HEK293T (cell line): Measurements from ENCODE around the gene ACVR1.

Experiments used
- CTCF ChIA-PET: fragments of 350-600 bp; formaldehyde crosslinking; extraction: SDS; loops from one replicate; lab custom pipeline; 2021; ENCODE audit warnings: antibody characterized with exemption, inconsistent platforms; lab: Yijun Ruan, JAX
- POLR2A ChIA-PET: fragments of 350-600 bp; formaldehyde crosslinking; extraction: SDS; loops from one replicate; lab custom pipeline; 2020; ENCODE audit warnings: antibody characterized with exemption, inconsistent platforms; lab: Yijun Ruan, JAX
- DNase-seq: peaks from one replicate; pipeline ENCODE4 v3.0.0; 2012; ENCODE audit warnings: mixed read lengths; ENCODE audit errors: extremely low spot score
- ARNT ChIP-seq: fragments of 450-650 bp; IDR thresholded peaks from 2 replicates; pipeline ENCODE4 v1.6.1; 2017; ENCODE audit warnings: mild to moderate bottlenecking
- BHLHE40 ChIP-seq: fragments of 450-650 bp; IDR thresholded peaks from 2 replicates; pipeline ENCODE4 v1.6.1; 2016; ENCODE audit warnings: mild to moderate bottlenecking, moderate library complexity, borderline replicate concordance
- CTBP1 ChIP-seq: fragments of 450-650 bp; IDR thresholded peaks from 2 replicates; pipeline ENCODE4 v1.6.1; 2016; ENCODE audit warnings: borderline replicate concordance
- ELF4 ChIP-seq: fragments of 450-650 bp; IDR thresholded peaks from 2 replicates; pipeline ENCODE4 v1.6.1; 2017; ENCODE audit warnings: antibody characterized with exemption
- FOXA1 ChIP-seq: fragments of 450-650 bp; IDR thresholded peaks from 2 replicates; pipeline ENCODE4 v1.6.1; 2016; ENCODE audit warnings: mild to moderate bottlenecking
- FOXK2 ChIP-seq: fragments of 450-650 bp; IDR thresholded peaks from 2 replicates; pipeline ENCODE4 v1.6.1; 2016; ENCODE audit warnings: mild to moderate bottlenecking
- FOXM1 ChIP-seq: fragments of 450-650 bp; IDR thresholded peaks from 2 replicates; pipeline ENCODE4 v1.6.1; 2017; ENCODE audit warnings: mild to moderate bottlenecking, borderline replicate concordance
- HDGF ChIP-seq: fragments of 450-650 bp; IDR thresholded peaks from 2 replicates; pipeline ENCODE4 v1.6.1; 2017; ENCODE audit warnings: antibody characterized with exemption, borderline replicate concordance
- L3MBTL2 ChIP-seq: fragments of 450-650 bp; conservative IDR thresholded peaks from 2 replicates; pipeline ENCODE4 v1.6.1; 2016; ENCODE audit warnings: mild to moderate bottlenecking
- LEF1 ChIP-seq: fragments of 450-650 bp; IDR thresholded peaks from 2 replicates; pipeline ENCODE4 v1.6.1; 2017; ENCODE audit warnings: mild to moderate bottlenecking, borderline replicate concordance
- NFRKB ChIP-seq: fragments of 450-650 bp; IDR thresholded peaks from 2 replicates; pipeline ENCODE4 v1.6.1; 2016; ENCODE audit warnings: mild to moderate bottlenecking, moderate library complexity
- SP1 ChIP-seq: fragments of 450-650 bp; IDR thresholded peaks from 2 replicates; pipeline ENCODE4 v1.6.1; 2017
- SUZ12 ChIP-seq: fragments of 450-650 bp; IDR thresholded peaks from 2 replicates; pipeline ENCODE4 v1.6.1; 2016; ENCODE audit warnings: mild to moderate bottlenecking
- TARDBP ChIP-seq: fragments of 450-650 bp; IDR thresholded peaks from 2 replicates; pipeline ENCODE4 v1.6.1; 2016
- ZNF384 ChIP-seq: fragments of 450-650 bp; IDR thresholded peaks from 2 replicates; pipeline ENCODE4 v1.6.1; 2016
- TF ChIP-seq, protein P1 (sequence below): fragments of 450-650 bp; IDR thresholded peaks from 2 replicates; pipeline ENCODE4 v1.6.1; 2016

Gene ACVR1

DNA sequence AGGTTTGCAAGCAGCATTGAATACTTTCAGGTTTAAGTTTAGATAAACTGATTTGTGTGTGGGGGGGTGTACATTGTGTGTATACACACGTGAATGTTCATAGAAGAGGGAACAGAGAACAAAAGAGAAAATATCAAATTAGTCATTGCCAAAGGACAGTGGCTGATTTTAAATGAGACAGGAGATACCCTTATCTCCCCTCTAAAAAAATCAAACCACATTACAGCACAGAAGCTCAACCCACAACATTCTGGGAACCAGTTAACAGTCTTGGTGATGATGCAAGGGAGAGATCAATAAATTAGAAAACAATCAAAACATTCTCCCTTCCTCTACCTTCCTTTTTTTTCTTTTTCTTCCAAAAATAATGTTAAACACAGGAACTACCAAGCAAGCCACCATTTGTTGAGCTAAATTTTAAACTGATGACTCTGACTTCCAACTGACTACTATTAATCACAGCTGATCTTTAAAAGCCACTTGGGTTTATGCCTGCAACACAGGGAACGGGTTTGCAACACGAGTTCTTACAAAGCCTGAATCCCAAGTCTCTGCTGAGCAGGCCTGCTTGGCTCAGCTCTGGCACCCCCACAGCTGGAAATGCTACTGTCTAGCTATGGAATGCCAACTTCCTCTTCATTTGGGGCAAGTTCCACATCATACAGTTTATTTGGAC, 128.3 kb downstream of the ACVR1 start:
- ChIA-PET CTCF (interaction anchor here (0.6 kb wide), 1 partner anchor 238 kb away, joined by 3 read pairs; no protein-coding TSS in a partner anchor), POLR2A (no interaction called here)
- DNase-seq, result no peak
- TF ChIP-seq L3MBTL2, result no peak
- TF ChIP-seq, protein P1, sequence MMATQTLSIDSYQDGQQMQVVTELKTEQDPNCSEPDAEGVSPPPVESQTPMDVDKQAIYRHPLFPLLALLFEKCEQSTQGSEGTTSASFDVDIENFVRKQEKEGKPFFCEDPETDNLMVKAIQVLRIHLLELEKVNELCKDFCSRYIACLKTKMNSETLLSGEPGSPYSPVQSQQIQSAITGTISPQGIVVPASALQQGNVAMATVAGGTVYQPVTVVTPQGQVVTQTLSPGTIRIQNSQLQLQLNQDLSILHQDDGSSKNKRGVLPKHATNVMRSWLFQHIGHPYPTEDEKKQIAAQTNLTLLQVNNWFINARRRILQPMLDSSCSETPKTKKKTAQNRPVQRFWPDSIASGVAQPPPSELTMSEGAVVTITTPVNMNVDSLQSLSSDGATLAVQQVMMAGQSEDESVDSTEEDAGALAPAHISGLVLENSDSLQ, result no peak
- no peak for TF ChIP-seq BHLHE40
- no peak for TF ChIP-seq FOXM1
- no peak for TF ChIP-seq FOXA1

GRCh38 chr2:157747280-157747679, 128.8 kb downstream of the ACVR1 start:
- TF ChIP-seq ZNF384 (no peak), L3MBTL2 (no peak), TARDBP (no peak), FOXA1 (no peak), BHLHE40 (no peak), FOXK2 (no peak), HDGF (no peak), FOXM1 (no peak), SUZ12 (no peak), LEF1 (no peak), SP1 (no peak), NFRKB (no peak), ARNT (no peak), ELF4 (no peak), CTBP1 (no peak)
- TF ChIP-seq, protein P1, result no peak
- CTCF ChIA-PET, result interaction anchor here (0.6 kb wide), 1 partner anchor 237 kb away, joined by 3 read pairs; no protein-coding TSS in a partner anchor
- POLR2A ChIA-PET, result no interaction called here
- DNase-seq, result no peak

DNA sequence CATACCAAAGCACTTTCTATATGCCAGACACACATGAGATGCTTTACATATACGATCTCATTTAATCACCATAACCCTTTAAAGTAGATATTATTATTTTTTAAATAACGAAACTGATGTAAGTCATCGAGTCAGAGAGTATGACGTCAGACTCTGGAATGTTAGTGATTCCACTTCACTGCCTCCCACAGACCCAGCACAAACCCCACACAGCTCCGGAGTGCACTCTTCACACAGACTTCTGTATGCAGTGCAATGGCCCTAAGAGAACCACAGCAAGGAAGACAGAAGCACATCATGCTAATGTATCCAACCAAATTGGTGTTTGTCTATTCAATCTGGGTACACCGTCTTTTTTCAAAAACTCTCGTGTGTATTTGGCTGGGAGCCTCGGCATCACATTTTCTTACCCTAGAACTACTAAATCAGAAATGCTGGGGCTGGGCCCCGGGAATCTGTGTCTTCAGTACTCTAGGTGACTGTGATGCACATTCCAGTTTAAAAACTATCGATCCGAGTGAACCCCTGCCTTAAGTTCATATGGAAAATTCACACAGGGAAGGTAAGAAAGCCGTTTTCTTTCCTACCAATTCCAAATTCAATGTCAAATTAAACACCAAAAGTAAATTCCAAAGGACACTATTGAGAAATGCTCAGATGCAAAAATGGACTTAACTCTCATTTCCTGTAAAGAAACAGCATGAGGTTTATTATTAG, 129.7 kb downstream of the ACVR1 start:
- CTCF ChIA-PET, result no interaction called here
- TF ChIP-seq FOXA1, result no peak
- no peak for TF ChIP-seq TARDBP
- no peak for TF ChIP-seq ARNT
- TF ChIP-seq SUZ12, result no peak
- no peak for TF ChIP-seq ZNF384
- no peak for TF ChIP-seq BHLHE40
- TF ChIP-seq LEF1, result no peak
- TF ChIP-seq FOXK2, result no peak
- no peak for TF ChIP-seq HDGF
- no peak for TF ChIP-seq FOXM1
- no peak for TF ChIP-seq NFRKB
- TF ChIP-seq ELF4, result no peak
- no peak for TF ChIP-seq SP1
- TF ChIP-seq CTBP1, result no peak
- TF ChIP-seq, protein P1, result no peak
- TF ChIP-seq L3MBTL2, result no peak
- POLR2A ChIA-PET, result no interaction called here
- no peak for DNase-seq

- ChIA-PET CTCF (no interaction called here), POLR2A (no interaction called here)
- no peak for DNase-seq
- no peak for TF ChIP-seq ELF4
- no peak for TF ChIP-seq FOXM1
These were observed 131.5 kb downstream of the ACVR1 start for GRCh38 chr2:157744571-157745076.

DNA sequence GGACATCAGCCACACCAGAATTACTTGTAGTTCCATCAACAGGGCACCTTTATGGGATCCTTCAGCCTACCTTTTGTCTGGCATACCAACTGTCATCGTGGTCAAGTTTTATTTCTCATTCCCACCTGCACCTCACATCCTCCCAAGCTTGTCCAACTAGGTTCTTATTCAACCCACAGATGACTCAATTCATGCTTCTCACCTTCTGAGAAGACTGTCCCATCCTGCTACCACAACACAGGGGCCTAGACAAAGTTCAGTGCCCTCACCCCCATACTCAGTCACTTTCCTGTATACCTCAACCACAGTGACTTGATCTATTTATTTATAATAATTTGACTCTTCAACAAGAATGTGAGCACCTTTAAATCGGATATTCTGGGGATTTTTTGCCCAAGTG, 133.1 kb downstream of the ACVR1 start:
- ChIA-PET POLR2A (no interaction called here), CTCF (no interaction called here)
- no peak for DNase-seq

GRCh38 chr2:157741819-157742484, 134.2 kb downstream of the ACVR1 start:
- CTCF ChIA-PET, result no interaction called here
- DNase-seq, result no peak

More for the DNA sequence above, 133.1 kb downstream of the ACVR1 start:
- TF ChIP-seq FOXK2 (no peak), LEF1 (no peak), SUZ12 (no peak), ARNT (no peak), SP1 (no peak)

More at GRCh38 chr2:157741819-157742484, 134.2 kb downstream of the ACVR1 start:
- POLR2A ChIA-PET, result no interaction called here
- TF ChIP-seq ELF4 (no peak), HDGF (no peak), CTBP1 (no peak), FOXA1 (no peak), SUZ12 (no peak), ZNF384 (no peak), FOXM1 (no peak), SP1 (no peak), ARNT (no peak), L3MBTL2 (no peak), NFRKB (no peak), TARDBP (no peak), BHLHE40 (no peak), FOXK2 (no peak), LEF1 (no peak)
- TF ChIP-seq, protein P1, result no peak
